CD4-positive, alpha-beta T cell treated with Interleukin-17A for 1 hour (primary cell): ENCODE data around the gene CAPRIN2.

Experiments used
- DNase-seq: peaks from one replicate; pipeline ENCODE4 v3.0.0-alpha.2; 2020

The CAPRIN2 gene

DNA sequence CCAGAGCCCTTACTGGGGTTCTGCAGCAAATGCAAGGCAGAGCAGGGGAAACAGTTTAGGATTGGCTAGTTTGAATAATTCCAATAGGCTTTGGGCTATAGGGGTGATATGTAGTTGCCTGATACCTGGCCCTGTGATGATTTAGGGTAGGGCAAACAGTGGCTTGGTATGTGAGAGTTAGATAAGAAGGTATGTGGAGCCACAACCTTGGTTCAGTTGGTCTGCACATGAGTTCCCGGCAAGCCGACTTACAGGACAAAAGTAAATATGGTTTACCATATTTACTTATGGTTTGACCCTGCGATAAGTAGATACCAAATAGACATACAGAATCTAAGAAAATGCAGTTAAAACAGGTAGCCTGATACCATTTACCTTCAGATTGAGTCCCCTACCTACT, 8.3 kb upstream of the CAPRIN2 start:
- no peak for DNase-seq

DNA sequence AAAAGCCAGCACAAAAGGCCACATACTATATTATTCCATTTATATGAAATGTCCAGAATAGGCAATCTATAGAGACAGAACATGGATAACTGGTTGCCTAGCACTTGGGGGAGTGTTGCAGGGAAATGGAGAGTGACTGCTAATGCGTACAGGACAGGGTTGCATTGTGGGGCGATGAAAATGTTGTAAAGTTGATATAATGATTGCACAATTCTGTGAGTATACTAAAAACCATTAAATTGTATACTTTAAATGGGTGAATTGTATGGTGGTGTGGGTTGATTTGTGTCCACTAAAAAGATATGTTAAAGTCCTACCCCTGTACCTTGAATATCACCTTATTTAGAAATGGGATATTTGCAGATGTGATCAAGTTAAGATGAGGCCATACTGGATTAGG, 7.0 kb upstream of the CAPRIN2 start:
- DNase-seq, result no peak

DNA sequence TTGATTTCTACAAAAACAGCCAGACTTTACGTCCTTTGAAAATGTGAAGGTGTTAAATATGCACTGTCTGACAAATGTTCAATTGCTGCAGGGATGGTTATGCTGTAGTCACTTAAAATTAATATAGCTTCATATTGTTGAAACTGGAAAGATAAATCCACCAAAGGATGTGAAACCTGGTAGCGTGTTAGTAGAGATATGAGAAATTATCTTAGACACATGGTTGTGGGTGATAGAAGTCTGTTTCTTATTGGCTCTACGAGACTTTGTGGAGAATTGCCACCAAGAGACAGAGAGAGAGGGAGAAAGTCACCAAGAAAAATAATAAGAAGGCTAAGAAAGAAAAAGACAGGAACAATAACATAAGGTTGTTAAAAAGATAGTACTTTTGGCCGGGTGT, 2.6 kb upstream of the CAPRIN2 start:
- no peak for DNase-seq

DNA sequence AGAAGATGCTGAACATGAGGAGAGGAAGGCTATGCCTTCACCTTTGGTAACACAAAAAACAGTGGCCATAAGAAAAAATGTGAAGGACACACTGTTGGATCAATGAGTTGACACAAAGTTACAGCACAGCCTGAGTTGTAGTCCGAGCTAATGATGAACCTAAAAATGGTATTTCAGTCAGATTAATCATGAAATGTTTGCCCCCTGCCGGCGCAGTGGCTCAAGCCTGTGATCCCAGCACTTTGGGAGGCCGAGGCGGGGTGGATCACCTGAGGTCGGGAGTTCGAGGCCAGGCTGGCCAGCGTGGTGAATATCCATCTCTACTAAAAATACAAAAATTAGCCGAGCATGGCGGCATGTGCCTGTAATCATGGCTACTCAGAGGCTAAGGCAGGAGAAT, 1.3 kb upstream of the CAPRIN2 start:
- DNase-seq, result no peak

DNA sequence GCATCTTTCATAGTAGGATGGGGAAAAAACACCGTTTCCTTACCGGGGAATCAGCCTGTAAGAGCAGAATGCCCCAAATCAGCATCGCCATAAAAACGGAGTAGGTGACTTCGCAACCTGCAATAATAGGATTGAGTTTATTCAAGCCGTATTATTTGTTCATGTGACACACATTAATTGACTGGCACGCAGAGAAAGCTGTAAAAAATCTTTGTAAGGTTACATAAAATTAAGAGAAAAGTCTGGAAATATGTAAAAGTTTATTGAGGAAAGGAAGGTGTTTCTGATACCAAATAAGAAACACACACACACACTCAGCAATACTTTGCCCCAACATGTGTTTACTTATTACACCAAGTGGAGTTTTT, 628 bp upstream of the CAPRIN2 start:
- DNase-seq, result no peak

DNA sequence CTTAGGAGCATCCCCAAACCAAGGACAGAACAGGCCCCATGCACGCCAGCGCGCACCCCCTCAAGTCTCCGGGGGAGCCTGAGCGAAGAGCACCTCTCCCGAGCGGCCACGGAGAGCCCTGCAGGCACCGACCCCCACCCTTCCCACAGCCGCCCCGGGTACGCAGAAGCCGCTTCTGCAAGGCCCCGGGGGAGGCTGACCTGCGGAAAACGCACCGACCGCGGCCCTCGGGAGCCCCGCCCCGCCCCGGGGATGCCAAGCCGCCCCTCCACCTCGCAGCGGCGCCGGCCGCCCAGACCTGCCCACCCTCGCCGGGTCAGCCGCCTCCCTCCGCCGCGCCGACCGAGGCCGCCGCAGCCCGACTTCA, 385 bp downstream of the CAPRIN2 start:
- DNase-seq, result no peak

DNA sequence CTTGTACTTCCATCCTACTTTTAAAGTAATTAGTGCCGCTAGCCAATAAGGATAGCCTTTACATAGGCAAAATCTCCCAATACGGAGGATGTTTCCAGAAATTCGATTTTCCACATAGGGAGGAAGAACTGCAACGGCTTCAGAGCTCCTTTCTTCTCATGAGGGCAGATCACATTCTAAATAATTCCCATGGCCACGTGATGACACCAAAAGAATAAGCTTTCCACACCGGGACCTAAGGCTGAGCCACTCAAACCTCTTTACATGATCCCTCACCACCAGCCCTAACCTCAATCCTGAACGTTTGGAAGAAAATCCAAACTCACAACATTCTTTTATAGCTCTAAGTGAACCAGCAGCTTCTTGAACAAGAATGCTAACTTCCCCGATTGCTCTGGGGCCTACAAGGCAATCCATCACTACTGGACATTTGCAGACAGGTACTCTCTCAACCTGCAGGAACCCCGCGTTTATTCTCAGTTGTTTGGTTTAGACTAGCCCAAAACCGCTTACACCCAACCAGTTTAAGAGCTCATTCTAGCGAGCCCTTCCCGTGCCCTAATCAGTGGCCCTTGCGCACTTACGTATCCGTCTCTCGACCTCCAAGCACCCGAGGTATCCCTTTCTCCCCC, 884 bp downstream of the CAPRIN2 start:
- DNase-seq, result no peak

DNA sequence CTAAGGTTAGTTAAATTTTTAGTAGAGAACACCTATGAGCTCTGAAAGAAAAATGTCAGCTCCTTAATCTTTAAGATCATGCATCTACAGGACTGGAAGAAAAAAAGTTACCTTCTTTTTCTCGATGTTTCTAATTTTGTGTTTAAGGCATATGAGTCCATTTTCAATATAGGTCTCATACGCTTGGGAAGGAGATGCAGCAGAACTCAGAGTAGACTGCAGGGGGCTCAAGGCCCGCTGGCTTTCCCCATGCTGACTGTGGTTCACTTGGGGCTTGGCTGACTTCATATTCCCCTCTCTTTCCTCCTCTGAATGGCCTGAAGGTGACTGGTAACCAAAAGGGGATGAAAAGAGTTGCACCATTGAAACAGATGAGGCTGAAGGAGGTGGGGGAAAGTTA, 1.5 kb downstream of the CAPRIN2 start:
- no peak for DNase-seq

DNA sequence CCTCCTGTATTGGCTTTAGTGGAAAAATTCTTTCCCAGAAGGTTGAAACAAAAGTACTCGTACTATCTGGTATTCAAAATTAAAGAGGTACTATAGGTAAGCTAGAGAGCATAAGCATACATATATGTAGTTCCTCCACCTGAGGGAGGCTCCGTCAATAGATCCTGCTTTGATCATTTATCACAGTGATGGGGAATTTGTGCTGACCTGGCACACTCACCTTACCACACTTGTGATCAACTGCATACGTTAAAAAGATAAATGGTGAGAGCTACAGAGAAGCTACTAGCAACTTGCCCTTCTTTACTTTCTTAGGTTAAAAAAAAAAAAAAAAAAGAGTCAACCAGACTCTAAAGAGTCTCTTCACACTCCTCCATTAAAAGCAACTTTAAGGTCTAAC, 2.5 kb downstream of the CAPRIN2 start:
- no peak for DNase-seq

DNA sequence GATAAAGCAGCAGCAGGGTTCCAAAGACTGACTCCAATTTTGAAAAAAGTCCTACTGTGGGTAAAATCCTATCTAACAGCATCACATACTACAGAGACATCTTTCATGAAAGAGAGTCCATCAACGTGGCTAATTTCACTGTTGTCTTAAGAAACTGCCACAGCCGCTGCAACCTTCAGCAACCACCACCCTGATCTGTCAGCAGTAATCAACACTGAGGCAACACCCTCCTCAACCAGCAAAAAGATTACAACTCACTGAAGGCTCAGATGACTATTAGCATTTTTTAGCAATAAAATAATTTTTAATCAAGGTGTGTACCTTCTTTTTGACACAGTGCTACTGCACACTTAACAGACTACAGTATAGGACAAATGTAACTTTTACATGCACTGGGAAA, 6.6 kb downstream of the CAPRIN2 start:
- DNase-seq, result no peak

DNA sequence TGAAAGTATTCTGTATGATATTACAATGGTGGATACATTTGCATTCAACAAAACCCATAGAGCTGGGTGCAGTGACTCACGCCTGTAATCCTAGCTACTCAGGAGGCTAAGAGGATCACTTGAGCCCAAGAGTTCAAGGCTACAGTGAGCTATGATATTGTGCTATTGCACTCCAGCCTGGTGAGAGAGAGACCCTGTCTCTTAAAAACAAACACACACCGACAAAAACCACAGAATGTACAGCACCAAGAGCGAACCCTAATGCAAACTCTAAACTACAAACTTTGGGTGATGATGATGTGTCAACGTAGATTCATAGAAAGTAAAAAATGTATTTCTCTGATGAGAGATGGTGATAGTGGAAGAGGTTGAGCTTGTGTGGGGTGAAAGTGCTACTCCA, 8.6 kb downstream of the CAPRIN2 start:
- no peak for DNase-seq

DNA sequence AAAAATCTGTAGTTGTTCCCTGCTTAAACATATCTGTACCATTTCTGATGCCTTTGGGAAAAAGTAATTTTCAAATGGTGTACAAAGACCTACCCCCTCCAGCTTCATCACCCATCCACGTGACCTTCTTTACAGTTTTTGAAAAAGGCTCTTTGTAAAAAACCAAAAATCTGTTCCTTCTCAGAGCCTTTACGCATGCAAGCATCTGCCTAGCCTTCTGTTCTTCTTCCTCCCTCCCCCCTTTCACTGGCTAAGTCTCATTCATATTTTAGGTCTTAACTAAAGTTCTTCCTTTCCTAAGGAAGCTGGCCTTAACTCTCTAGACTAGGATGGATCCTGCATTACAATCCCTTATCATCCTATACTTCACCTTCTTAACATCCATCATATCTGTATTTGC, 10.4 kb downstream of the CAPRIN2 start:
- DNase-seq, result no peak

DNA sequence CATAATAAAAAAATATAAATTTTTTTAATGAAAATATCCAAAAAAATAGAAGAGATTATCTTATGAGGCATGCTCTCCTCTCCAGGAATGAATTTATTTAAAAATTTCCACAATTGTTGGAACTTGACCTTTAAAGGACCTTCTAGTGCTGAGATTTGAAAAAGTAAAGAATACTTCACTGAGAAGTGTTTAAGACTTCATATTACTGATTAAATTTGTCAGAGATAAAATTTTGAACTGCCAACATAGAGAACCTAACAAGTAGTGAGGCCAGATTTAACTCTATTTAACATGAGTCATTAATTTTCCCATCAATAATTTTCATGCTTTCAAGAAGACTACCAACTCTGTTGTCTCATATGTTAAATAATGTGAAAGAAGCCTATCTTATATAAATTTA, 14.5 kb downstream of the CAPRIN2 start:
- no peak for DNase-seq

DNA sequence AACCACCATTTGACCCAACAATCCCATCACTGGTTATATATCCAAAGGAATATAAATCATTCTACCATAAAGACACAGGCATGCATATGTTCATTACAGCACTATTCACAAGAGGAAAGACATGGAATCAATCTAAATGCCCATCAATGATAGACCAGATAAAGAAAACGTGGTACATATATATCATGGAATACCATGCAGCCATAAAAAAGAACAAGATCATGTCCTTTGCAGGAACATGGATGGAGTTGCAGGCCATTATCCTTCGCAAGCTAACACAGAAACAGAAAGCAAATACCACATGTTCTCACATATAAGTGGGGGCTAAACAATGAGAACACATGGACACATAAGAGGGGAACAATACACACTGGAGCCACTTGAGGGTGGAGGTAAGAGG, 15.7 kb downstream of the CAPRIN2 start:
- DNase-seq, result no peak

DNA sequence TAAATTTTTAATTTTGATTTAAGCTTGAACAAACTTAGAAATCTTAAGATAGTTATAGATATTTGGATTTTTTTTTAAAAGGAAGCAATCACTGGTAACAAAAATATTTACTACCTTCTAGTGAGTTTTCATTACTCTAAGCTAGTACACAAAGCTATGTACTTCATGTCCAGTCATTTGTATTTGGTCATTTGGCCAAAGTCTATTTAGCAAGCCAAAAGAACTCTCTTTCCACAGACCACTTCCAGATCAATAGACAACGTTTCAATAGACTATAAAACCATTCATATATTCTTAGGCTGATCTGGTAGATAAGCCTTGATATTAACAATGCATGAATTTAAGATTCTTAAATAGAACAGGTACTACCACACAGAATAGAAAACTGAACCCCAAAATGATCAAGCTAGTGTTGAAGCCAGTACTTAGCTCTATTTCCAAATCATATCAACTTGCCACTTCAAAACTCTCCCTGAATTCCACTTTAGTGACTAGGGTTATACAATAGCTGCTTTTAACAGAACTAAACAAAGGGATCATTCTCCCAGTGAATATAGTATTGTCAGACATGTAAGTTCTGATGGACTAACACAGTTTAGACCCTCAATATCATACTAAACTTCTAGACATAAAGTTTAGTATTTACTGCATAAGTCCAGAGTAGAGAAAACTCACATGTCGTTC, 21.7 kb downstream of the CAPRIN2 start:
- DNase-seq, result no peak

DNA sequence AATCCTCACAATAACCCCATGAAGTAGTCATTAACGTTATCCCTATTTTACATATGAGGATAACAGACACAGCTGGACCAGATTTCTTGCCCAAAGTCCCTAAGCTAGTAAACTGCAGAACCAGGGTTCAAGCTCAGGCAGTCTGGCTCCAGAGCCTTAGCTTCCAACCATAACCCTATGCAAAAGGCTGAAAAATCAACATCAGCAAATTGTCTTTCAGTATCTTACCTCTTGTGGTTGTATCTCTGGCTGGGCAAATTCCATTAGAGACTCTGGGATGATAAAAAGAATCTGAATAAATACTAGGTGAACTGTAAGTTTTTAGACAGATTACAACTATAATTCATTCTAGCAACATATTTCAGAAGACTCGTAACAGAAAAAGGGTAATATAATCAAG, 24.7 kb downstream of the CAPRIN2 start:
- no peak for DNase-seq

DNA sequence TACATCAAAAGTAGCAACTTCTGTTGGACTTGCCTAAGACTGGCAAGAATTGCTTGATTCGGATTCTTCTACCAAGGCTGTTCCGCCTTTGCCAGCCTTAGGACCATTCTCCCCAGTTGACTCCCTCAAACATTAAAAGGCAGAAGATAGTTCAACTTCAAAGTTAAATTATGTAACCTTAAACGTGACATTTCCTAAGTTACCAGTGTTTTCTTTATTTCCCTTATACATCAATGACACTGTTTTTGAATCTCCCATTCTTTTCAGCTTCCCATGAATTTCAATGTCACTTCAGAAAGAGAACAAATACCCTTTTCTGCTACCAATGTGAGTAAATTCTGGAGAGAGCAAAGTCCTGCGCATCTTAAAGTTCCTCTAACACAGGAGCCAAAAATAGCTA, 25.2 kb downstream of the CAPRIN2 start:
- no peak for DNase-seq

DNA sequence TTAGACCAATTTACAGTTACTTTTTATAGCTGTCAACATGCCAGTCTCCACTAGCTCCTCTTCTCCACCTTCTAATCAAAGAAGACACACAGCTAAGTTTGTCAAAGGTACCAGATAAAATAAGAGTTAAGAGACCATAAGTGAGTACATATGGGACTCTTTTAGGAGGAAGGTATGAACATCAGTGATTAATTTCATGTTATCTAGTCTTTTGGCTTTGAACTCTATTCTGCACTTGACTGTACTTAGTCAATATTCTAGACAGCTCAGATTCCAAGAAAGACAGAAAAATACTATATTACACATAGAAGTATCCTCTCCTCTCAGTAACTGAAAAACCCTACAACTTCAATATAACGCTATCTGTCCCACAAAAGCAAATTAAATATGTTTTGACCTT, 28.1 kb downstream of the CAPRIN2 start:
- DNase-seq, result no peak

DNA sequence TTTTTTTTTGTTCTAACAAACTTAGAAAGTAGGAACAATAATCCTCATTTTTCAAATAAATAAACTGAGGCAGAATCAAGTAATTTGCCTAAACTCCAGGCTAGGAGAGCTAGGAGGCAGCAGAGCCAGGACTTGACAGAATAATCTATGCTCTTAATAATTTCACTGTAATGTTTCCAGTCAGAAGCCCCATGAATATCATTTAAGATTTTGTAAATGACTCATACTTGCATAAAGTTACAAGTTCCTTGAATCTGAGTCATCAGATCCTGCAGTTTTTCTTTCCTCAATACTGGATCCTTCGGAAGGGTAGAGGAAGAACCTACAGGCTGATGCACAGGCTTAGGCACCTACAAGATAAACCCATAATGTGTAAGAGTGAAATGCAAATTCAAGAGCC, 29.0 kb downstream of the CAPRIN2 start:
- no peak for DNase-seq

DNA sequence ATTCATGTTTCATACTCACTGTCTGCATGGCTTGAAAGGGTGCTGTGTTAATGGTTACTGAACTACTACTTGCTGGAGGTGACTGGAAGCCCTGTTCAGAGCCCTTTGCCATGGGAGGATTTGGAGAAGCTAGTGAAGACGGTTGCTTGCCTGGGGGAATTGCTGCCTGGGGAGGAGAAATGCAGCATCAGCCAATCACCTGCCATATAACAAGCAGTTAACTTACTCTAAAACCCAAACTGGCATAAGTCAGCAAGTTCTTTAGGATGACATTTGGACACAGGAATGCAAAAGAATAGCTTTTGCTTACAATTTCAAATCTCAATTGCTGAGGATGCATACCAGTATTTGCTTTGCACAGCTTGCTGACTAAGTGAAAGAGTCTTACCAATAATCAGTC, 35.7 kb downstream of the CAPRIN2 start:
- no peak for DNase-seq

DNA sequence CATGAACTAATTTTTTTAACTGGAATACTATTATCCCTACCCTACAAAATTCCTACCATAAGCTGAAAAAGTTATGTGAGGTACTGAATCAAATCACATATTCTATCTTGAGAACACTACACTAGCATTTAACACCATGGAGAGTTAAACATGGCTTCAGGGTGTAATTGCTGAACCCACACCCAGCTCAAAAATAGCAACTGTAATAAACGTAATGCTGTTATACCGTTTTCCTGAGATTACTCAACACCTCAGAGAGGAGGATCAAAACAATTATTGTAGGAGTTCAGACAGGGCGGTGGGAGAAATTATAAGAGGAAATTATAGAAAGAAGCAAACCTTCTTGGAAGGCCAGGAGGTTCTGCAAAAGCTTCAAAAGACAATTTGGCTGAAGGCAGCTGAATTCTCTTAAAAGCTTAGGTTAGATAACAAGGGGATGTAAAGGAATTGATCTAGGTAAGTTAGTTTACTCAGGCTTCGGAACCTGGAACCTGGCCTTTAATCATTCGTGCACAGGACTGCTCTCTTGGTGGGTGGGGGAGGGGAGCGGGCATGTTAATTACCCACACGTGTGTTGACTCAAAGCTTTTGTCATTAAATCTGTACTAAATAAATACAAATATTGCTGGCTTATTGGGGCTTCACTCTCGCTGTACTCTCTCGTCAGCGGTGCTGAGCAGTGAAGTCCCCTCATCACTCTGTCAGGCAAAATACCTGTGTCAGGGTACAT, 47.0 kb downstream of the CAPRIN2 start:
- no peak for DNase-seq

DNA sequence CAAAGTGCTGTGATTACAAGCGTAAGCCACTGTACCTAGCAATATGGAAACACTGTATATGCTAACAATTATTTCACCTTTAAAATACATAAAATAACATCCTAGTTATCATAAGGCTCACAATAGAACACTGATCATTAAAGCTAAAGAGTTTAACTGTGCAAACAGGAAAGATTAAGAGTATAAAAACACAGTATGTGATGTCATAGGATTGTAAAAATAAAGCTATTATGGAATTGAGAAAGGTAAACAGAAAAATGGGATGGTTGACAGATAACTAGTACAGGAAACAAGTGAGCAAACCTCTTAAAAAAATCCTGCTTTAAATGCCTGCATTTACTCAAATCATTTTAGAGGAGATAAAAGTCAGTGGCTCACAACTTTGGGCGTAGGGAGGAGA, 48.3 kb downstream of the CAPRIN2 start:
- DNase-seq, result no peak

DNA sequence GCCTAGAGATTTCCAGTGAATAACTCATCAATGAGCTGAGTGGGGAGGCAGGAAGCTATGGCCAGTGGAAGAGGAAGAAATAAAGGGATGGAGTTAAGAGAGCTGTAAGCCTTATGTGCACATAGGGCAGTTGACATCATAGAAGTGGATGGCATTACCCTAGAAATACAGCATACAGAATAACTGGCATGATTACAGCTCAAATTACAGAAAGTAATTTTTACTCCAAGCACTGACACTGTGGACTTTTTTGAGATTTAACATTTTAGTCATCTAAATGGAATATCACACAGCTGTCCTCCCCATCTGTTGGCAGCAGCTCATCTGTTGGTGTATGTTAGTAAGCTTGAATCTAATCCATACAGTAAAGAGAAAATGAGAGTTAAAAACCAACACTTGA, 53.7 kb downstream of the CAPRIN2 start:
- no peak for DNase-seq

DNA sequence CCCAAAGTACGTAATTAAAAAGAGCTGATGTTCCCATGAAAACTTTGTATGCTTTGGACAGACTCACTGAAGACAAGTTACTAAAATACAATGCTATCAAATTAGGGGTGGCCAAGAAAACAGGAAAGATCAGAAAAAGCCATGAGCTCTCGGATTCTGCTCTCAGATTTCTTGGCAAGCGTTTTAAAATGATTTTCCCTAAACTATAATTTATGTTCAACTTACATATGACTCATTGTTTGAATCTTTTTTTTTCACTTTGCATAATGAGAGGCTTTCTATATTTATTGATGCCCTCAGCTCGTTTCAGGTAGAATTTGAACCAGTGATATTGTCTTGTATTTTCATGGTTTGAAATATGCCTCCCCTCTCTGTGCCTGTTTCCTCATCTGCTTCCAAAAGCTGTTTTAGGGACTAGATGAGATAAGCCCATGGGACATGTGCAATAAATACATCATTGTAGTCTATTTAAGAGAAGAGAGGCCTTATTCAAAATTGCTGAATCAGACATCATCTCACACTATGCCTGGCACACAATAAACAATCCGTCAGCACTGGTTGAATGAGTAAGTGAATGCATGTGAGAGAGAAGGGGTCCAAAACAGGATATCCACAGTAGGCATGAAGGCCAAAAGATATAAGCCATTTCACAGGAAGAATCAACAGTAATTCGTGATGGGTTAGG, 54.4 kb downstream of the CAPRIN2 start:
- no peak for DNase-seq
